ENCODE data around the gene RPL32. TPM values are rescaled to one million over a fixed set of nuclear protein-coding genes. Genes with fewer than 3 reads are reported as not detected.
"Not testable (repeated sequence)": the region's sequence is repeated elsewhere in the genome, so short reads cannot be mapped to it uniquely, and the experiment has no call there.

Gene RPL32
- total RNA-seq, 1 experiment from 2014 or later = 794 TPM

- intact Hi-C loops (cut with micrococcal nuclease; ENCODE audit: unreplicated experiment) = no loop called here
- TF ChIP-seq TCF7L2 (IDR thresholded peaks at IDR 0.05; ENCODE audit: low read depth, low read length) = no peak
- peak; percentile 68 for TF ChIP-seq CTCF (IDR thresholded peaks at IDR 0.05)
- Histone ChIP-seq H3K36me3 (ENCODE audit: control insufficient read depth, insufficient read depth, low read length) (peaks cover 29% of the 10 kb centered on the region), H3K27ac (ENCODE audit: low read length) (peak overlapping the region; percentile 93), H3K9me3 (ENCODE audit: control insufficient read depth, insufficient read depth, low read depth, low read length) (no peaks in the 10 kb centered on the region), H3K4me3 (ENCODE audit: low read depth in 2 of 2, low read length in 2 of 2) (peak overlapping the region; percentile 96 to 99), H3K4me1 (ENCODE audit: control insufficient read depth, insufficient read depth, low read length) (peaks cover 19% of the 10 kb centered on the region), H3K27me3 (ENCODE audit: control insufficient read depth, insufficient read depth, low read length) (no peaks in the 10 kb centered on the region)
- CTCF ChIA-PET = interaction anchor here (1.8 kb wide), 1 partner anchor 32 kb away, joined by 6 read pairs; no protein-coding TSS in a partner anchor
- in situ Hi-C loops (cut with HindIII; ENCODE audit: low pct_unique_long_range_greater_than_20kb, low sequenced_read_pairs) = no loop called here
- no peak for DNase-seq (ENCODE audit: low read depth, low spot score)
- no peak; the same call in 1 of the 2 replicates for ATAC-seq
- POLR2A ChIA-PET = no interaction called here
- BruUV-seq (replicated peaks) = no TSS peak
Observed at GRCh38 chr3:12841970-12842328, 584 bp upstream of the RPL32 start.

GRCh38 chr3:12840591-12841148, 695 bp downstream of the RPL32 start:
- ChIA-PET CTCF (interaction anchor here (0.5 to 1.8 kb wide), 2 partner anchors 30 to 204 kb away, joined by 3 to 6 read pairs; no protein-coding TSS in a partner anchor), POLR2A (no interaction called here)
- TF ChIP-seq POLR2AphosphoS5 (IDR thresholded peaks at IDR 0.05; ENCODE audit: low read depth, low read length) = no peak
- TF ChIP-seq REST (IDR thresholded peaks at IDR 0.05; ENCODE audit: insufficient read depth in 1 of 2, low read depth in 2 of 2, low read length in 1 of 2) = no peak
- no peak for TF ChIP-seq SIN3A (IDR thresholded peaks at IDR 0.05; ENCODE audit: borderline replicate concordance, insufficient read depth, low read depth, low read length)
- TF ChIP-seq TCF7L2 (IDR thresholded peaks at IDR 0.05; ENCODE audit: low read depth, low read length) = no peak
- no peak for TF ChIP-seq CTCF (IDR thresholded peaks at IDR 0.05)
- no peaks in the 10 kb centered on the region for H3K9me3 ChIP-seq (ENCODE audit: control insufficient read depth, insufficient read depth, low read depth, low read length)
- peak overlapping the region; percentile 93 for H3K27ac ChIP-seq (ENCODE audit: low read length)
- ATAC-seq = peak; percentile 52; the same call in 1 of the 2 replicates
- H3K27me3 ChIP-seq (ENCODE audit: control insufficient read depth, insufficient read depth, low read length) = no peaks in the 10 kb centered on the region
- intact Hi-C loops (cut with micrococcal nuclease; ENCODE audit: unreplicated experiment) = no loop called here
- in situ Hi-C loops (cut with HindIII; ENCODE audit: low pct_unique_long_range_greater_than_20kb, low sequenced_read_pairs) = no loop called here
- peak overlapping the region; percentile 96 to 99 for H3K4me3 ChIP-seq (ENCODE audit: low read depth in 2 of 2, low read length in 2 of 2)
- H3K4me1 ChIP-seq (ENCODE audit: control insufficient read depth, insufficient read depth, low read length) = peaks cover 19% of the 10 kb centered on the region
- TSS peak; percentile 75 for BruUV-seq (replicated peaks)
- no peak for DNase-seq (ENCODE audit: low read depth, low spot score)
- peaks cover 39% of the 10 kb centered on the region for H3K36me3 ChIP-seq (ENCODE audit: control insufficient read depth, insufficient read depth, low read length)

- intact Hi-C loops (cut with micrococcal nuclease; ENCODE audit: unreplicated experiment); CTCF ChIA-PET; ATAC-seq; DNase-seq (ENCODE audit: low read depth, low spot score); H3K9me3 ChIP-seq (ENCODE audit: control insufficient read depth, insufficient read depth, low read depth, low read length); in situ Hi-C loops (cut with HindIII; ENCODE audit: low pct_unique_long_range_greater_than_20kb, low sequenced_read_pairs); BruUV-seq (replicated peaks); POLR2A ChIA-PET; H3K27me3 ChIP-seq (ENCODE audit: control insufficient read depth, insufficient read depth, low read length): not testable (repeated sequence)
- H3K27ac ChIP-seq (ENCODE audit: low read length) = peak overlapping the region; percentile 93
- peaks cover 43% of the 10 kb centered on the region for H3K36me3 ChIP-seq (ENCODE audit: control insufficient read depth, insufficient read depth, low read length)
- peaks cover 19% of the 10 kb centered on the region for H3K4me1 ChIP-seq (ENCODE audit: control insufficient read depth, insufficient read depth, low read length)
- peak overlapping the region; percentile 96 to 99 for H3K4me3 ChIP-seq (ENCODE audit: low read depth in 2 of 2, low read length in 2 of 2)
Observed at GRCh38 chr3:12840148-12840547, 1.2 kb downstream of the RPL32 start.

All from Panc1 (cell line).